HUDEP-2 (cell line): ENCODE results near the gene SLC2A8.

Experiments
- DNase-seq, 76 experiments: peaks; one replicate each; lab custom pipeline; 2025; ENCODE audit not compliant: unreplicated experiment in 76 of 76; lab: John Stamatoyannopoulos, UW

SLC2A8 gene, protein sequence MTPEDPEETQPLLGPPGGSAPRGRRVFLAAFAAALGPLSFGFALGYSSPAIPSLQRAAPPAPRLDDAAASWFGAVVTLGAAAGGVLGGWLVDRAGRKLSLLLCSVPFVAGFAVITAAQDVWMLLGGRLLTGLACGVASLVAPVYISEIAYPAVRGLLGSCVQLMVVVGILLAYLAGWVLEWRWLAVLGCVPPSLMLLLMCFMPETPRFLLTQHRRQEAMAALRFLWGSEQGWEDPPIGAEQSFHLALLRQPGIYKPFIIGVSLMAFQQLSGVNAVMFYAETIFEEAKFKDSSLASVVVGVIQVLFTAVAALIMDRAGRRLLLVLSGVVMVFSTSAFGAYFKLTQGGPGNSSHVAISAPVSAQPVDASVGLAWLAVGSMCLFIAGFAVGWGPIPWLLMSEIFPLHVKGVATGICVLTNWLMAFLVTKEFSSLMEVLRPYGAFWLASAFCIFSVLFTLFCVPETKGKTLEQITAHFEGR

DNA sequence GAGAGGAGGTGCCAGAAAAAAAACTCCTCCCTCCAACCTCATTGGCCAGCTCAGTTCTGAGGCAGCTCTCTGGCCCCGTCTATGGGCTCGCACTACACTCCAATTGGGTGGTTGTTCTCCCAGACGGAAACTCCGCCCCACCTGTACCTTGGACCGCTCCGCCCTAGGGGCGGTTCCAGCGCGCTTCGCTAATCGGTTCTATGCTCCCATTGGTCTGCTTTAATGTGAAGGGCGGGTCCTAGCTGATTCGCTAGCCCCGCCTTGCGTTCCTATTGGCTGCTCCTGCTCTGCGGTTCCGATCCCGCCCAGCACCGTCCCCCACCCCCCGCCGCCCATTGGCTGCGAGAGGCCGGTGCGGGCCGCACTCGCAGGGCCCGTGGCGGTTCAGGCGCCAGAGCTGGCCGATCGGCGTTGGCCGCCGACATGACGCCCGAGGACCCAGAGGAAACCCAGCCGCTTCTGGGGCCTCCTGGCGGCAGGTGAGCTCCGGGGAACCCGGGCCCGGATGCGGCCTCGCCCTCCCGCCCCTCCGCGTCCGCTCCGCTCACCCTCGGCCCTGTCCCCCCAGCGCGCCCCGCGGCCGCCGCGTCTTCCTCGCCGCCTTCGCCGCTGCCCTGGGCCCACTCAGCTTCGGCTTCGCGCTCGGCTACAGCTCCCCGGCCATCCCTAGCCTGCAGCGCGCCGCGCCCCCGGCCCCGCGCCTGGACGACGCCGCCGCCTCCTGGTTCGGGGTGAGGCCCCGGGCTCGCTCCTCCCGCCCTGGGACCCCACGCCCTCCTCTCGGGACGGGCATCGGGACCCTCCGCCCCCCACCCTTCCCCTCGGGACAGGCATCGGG, at the start of gene SLC2A8:
SLC2A8 (plus strand) TSS at position 362 of the 838 bp plus-strand sequence; CDS start at position 424, 62 bp downstream.
- peak in 75 of 76 experiments; percentile 76 to 100 (median 98) for DNase-seq

DNA sequence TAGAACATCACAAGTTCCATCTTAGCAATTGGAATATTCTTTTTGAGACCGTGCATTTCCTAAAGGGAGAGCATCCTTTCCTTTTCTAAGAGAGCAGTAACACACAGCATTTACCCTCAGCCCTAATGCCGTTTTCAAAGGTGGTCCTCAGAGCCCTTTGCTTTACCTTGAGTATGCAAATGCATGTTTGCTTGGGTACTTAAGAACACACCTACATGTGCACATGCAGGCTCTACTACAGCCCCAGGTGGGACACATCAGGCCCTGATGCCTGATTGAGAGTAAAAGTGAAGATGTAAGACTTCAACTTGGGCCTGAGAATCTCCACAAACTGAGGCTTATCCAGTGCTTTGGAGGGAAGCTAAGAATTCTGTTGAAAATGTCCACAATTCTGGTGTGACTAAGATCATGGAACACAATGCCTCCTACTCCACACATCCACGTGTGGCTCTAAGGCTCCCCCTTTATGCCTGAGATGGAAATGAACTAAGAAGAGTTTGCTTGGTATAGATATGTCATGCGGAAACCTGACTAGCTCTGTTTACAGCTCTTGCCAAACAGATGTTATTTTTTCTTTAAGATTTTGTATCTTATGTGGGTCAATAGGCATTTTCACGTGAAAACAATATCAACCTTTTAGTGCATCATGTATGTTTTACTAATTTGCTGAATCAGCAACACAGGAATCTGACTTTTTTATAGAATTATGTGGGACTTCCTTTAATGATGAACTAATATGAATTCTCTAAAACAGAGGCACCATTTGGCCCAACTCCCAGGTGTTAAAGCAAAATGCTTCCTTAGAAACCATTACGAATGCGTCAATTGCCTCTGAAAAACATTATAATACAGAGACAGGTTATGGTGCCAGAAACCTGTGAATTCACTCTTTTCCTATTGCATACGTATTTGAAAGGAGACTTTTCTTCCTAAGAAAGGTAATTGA, 48.9 kb upstream of the SLC2A8 start:
- DNase-seq = no peak

DNA sequence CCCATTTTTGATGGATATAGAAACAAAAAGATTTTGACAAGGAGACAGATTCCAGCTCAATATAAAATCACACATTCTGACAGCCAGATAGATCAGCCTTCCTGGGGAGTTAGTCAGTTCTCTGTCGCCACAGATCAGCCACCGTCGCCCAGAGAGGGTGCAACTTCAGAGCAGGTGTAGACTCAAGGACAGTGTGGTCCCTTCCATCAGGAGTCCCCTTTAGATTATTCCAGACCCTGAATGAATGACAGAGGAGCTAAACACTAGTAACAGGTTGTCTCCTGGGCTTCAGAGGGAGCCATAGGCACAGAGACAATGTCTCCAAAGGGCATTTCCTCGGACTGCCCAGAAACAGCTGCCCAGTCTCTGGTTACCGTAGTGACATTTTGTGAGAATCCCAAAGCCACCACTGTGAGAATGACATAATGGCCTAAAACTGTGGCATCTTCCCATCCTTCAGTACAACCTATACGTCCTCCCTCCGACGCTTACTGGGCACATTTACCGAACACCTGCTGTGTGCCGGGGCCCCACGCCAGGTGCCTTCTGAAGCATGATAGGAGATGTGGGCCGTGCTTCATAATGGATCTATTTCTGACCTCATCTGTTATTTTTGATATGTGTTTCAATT, 47.4 kb upstream of the SLC2A8 start:
- DNase-seq = no peak

DNA sequence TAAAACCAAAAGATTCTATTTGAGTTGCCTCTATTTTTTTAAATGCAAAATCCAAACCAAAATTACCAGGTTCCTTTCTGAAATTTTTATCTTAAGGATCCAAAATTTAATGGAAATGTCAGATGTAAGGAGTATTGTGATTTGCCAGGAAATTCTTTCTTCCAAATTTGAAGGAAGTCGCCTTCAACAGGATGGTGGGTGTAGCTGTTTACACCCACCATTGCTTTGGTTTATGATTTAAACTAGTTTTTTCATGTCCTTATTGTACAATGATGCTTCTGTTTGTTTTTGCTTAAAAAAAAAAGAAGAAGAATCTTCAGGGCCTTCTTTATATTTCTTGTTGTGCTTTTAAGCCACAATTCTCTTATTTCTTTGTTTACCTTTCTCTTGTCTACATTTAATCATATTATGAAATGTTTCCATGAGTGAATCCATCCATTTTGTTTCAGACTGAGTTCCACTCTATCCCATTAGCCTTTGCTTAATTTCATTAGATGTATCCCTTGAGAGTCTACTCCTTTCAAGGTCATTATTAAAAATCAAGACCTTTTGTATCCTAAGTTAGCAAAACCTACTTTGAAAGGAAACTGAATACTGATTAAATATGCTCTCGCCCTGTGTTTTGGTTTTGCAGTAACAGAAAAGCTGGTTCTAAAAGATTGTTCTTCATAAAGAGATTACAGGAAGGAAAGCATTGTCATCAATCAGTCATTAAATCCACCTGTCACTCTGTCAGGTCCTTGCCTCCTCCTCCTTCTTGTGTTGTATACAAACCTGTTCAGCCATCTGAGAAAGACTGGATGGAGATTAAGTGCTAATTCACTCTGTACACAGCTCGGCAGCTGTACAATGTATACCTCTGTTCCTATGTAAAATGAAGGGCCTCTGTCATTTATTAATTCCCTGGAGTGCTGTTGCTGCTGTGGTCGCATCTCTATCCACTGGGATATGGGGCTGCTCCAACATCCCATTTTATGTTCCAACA, 45.5 kb upstream of the SLC2A8 start:
- no peak for DNase-seq

DNA sequence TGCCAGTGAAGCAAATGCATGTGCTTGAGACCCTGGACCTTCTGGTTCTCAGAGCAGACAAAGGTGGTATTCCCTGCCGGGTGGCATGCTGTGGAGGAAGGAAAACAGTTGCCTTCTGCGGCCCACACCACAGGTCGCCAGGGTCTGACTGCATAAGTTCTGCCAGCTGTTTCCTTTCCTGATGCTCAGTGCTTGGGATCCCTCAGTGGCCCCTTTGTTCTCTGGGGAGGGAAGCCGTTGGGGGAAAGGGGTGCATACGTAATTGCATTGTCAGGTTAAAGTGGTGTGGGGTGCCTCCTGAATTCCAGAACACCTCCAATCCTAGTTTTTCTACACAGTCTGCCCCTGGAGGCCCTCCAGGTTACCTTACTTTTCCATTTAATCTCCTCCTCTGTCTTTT, 43.1 kb upstream of the SLC2A8 start:
- no peak for DNase-seq

DNA sequence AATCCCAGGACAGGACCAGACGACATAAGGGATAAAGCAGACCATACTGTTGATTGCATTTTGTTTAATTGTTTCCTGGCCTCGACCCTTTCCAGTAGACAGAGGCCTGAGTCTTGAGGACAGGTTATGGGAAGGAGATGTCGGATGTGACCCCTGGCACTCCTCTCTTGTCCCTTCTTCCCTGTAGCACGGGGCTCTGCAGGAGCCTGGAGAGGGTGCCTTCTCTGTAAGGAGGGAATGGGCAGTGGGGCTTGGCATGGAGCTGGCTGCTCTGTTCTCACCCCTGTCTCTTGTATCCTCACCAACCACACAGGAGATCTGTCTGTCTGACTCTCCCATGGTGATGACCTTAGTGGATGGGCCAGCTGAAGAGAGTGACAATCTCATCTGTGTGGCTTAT, 40.1 kb upstream of the SLC2A8 start:
- DNase-seq = no peak

DNA sequence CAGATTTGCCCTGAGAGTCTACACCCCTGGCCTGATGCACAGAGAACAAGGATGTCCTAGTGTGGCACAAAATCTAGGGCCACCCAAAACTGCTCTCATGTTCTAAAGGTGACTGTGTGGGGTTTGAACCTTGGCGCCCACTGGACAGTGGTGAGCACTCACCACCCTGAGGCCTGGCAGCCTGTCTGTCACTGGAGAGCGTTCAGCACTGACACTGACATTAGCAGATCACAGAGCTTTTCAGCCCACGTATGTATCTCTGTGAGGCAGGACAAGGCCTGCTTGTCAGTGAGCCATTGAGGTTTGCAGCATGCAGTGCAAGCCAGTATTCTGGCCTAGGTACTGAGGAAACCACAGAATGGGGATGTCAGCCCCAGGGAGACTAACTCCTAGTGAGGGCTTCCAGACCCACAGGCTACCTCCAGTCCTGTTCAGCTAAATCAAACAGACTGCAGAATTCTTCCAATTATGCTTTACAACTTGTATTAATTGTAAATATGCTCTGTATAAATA, 38.9 kb upstream of the SLC2A8 start:
- no peak for DNase-seq

DNA sequence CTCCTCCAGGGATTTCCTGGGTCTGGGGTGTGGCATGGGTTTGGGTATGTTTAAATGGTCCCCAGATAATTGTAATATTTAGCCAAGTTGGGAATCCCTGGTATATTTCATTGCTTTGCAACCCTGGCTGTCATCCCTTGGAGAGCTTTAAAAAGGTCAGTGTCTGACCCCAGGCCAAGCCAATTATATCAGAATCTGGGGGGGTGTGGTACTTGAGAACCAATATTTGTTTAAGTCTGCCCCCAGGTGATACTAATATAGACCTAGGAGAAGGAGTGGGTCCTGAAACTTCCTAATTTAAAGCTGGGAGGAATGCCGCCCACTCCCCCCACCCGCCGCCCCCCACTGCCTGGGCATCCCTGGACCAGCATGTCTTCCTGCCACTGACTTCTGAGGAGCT, 38.2 kb upstream of the SLC2A8 start:
- DNase-seq = no peak

DNA sequence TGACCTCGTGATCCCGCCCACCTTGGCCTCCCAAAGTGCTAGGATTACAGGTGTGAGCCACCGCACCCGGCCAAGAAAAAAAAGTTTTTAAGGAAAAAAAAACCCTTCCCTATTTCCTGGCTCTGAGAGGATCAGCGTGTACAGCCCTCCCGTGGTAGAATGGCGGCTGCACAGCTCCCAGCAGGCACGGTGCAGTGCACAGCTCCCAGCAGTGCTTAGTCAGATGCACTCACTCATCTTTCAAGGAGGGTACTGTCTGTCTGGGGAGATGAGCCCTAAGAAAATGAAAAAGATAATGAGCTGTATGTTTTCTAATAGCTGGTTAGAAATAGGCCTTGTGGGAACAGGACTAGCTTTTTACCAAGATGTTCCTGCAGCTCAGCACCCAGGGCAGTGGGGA, 36.7 kb upstream of the SLC2A8 start:
- no peak for DNase-seq

DNA sequence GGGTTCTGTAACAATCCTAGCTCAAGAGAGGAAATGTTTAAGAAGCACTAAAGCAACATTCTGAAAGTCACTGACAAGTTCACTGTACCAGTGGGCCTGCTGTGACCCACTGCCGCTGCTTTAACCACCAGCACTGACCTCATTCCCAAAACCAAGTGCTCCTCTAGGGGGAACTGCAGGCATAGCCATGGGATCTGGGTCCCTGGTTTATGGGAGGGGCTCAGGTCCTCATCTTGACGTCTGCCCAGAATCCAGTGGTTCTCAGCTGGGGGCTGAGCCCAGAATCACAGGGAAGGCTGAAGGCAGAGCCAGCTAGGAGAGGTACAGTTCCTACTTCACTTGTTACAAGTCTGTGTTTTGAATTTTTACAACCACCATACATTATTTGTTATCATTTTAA, 36.1 kb upstream of the SLC2A8 start:
- no peak for DNase-seq

DNA sequence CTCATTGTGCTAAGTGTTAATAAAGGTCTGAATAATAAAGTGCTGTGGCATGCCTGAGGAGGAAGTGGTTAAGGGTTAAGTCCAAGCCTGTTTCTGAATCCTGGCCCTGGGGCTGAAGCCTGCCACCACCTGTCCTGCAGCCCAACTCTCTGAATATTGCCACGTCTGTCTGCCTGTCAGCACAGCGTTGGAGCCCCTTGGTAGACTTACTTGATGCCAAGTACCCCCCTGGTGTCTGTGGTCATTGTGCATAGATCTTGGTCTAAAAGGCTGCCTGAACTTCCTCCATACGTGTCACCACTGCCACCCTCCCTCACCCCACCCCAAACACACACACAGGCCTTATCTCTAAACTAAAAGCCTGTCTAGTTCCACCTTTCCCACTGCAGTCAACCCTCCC, 35.4 kb upstream of the SLC2A8 start:
- peak in 7 of 76 experiments; percentile 1 to 7 (median 3) for DNase-seq

DNA sequence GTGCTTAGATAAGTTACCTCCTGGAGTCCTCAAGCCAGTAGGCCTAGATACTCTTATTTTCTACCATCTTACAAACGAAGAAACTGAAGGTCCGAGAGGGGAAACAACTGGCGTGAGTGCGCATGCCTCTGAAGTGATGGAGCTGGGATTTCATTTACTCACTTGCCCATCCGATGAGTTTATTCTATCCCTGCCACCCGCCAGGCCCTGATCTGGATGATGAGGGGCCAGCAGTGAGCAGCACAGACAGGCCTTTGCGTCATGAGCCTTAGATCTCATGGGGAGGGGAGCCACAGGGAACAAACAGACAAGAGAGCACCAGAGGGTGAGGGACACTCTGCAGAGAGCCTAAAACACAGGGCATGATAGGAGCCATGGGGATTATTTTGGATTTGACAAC, 34.1 kb upstream of the SLC2A8 start:
- no peak for DNase-seq

DNA sequence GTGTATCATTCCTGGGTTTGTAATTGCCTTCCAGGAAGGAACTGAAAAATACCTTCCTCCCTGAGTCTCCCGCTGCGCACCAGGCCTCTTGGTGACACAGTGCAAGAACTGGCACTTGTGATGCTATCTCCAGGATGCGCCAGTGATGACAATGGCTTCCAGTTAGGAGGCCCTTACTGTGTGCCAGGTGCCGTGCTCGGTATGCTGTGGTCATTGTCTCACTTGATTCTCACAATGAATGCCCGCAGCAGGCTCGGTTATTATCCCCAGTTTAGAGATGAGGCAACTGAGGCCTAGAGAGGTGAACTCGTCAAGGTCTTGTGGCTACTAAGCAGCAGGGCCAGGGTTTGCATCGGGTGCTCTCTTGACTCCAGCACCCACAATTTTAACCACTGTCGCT, 31.5 kb upstream of the SLC2A8 start:
- no peak for DNase-seq

DNA sequence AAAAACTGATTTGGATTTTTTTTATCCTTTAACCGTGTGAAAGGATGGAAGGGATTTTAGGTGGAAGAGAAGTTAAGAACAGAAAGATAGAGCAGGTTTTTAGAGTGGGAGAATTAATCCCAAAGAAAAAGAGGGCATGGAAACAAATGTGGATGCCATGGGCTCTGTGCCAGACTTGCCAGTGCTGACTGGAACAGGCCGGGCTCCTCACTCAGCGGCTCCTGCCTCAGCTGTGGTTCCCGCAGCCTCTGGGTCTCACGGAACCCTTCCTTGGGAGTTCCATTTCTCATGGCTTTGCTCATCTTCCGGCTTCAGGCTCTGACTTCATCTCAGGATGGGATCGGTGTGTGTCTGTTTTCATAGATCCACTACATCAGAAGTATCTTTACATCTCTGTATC, 30.4 kb upstream of the SLC2A8 start:
- DNase-seq = no peak

DNA sequence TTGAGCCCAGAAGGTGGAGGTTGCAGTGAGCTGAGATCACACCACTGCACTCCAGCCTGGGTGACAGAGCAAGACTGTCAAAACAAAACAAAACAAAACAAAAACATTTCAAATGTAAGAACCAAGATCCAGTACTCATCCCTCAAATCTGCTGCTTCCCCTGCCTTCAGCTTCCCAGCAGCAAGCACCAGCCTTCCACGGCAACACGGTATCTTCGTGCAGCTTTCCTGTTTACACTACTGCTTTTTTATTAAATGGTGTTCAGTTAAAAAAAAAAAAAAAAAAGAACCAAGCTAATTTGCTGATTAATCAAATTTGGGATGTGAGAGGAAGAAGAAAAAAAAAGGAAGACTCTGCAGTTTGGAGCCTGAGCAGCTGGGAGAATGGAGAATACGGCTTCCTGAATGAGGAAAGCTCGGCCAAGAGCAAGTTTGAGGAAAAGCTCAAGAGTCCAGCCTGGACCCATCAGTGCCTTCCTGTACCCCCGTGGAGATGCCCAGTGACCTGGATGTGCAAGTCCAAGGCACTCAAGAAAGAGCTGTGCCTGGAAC, 28.0 kb upstream of the SLC2A8 start:
- DNase-seq = no peak

DNA sequence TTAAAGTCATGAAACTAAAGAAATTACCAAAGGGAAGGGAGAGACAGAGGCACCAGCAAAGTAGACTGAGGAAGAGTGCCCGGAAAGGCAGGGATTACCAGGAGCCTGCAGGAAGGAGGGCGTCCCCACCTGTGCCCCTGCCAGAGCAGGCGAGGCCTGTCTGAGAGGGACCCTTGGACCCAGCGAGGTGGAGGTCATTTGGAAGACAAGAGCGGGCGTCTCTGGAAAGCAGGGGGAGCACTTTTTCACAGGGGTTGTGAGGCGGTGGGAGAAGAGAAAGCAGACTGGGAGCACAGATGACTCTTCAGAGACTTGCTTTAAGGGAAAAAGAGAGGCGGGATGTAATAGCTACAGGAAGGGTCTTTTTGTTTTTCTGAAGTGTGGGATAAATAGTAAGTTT, 27.5 kb upstream of the SLC2A8 start:
- DNase-seq = no peak

DNA sequence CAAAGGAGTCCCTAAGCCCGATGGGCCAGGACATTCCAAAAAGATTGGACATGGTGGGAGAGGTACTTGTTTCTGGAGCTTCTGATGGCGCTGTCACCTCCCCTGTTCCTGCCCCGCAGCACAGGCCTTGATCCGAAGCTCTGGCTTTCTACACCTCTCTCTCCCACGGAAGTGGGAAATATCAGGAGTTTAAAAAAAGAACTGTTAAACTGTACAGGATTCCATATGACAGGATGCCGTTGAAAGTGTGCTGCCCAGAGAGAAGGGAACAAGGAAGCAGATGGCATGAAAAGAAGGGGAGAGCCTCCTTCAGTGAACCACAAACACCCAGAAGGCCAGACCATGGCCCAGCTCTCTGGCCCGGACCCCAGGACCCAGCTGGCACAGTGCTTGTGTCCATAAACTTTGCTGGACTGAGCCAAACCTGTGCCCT, 26.8 kb upstream of the SLC2A8 start:
- no peak for DNase-seq
